Measurements from ENCODE around the gene SLC30A4.
A peak's percentile ranks its signal among the peaks of the same experiment; 100 is the strongest.

- TF ChIP-seq CTCF (IDR thresholded peaks at IDR 0.05) (peak; percentile 89), EZH2 (IDR thresholded peaks at IDR 0.05; ENCODE audit: borderline replicate concordance, insufficient read depth, low read depth, low read length, poor library complexity, severe bottlenecking) (no peak)
Observed at GRCh38 chr15:45458746-45459403, 63.7 kb downstream of the SLC30A4 start.

All from B cell (primary cell).